Measurements from ENCODE around the gene HAO2.
"Not testable (repeated sequence)": the region's sequence is repeated elsewhere in the genome, so short reads cannot be mapped to it uniquely, and the experiment has no call there.

The HAO2 gene

GRCh38 chr1:119341372-119341947, 27.1 kb upstream of the HAO2 start:
- FAIRE-seq (no peak), DNase-seq (ENCODE audit: insufficient read length, low spot score) (no peak)
- no peak for TF ChIP-seq CTCF (IDR thresholded peaks at IDR 0.05; ENCODE audit: insufficient read depth, missing control alignments)

GRCh38 chr1:119345398-119345797, 23.2 kb upstream of the HAO2 start:
- FAIRE-seq: no peak
- TF ChIP-seq CTCF (IDR thresholded peaks at IDR 0.05; ENCODE audit: insufficient read depth, missing control alignments): no peak
- no peak for DNase-seq (ENCODE audit: insufficient read length, low spot score)

DNA sequence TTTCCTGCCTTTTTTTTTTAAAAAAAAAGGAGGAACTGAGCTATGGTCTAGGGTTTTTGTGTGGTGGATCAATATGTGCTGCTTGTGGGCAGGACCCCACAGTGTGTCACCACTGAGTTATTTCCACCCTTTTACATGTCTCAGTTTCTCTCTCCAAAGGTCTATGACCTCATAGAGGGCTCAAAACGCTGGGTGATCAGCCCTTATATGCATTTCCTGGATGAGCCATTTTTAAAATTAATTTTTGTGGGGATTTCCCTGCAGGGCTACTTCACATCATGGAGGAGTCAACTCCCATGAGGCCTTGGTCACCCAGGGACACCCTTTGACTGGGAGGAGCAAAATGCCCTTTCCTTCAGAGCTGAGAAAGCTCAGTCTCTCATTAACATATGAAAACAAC, 20.7 kb upstream of the HAO2 start:
- TF ChIP-seq CTCF (IDR thresholded peaks at IDR 0.05; ENCODE audit: insufficient read depth, missing control alignments): no peak
- FAIRE-seq: no peak
- DNase-seq (ENCODE audit: insufficient read length, low spot score): no peak

- no peak for FAIRE-seq
- no peak for TF ChIP-seq CTCF (IDR thresholded peaks at IDR 0.05; ENCODE audit: insufficient read depth, missing control alignments)
- no peak for DNase-seq (ENCODE audit: insufficient read length, low spot score)
These were observed 19.6 kb upstream of the HAO2 start for GRCh38 chr1:119348941-119349340.

DNA sequence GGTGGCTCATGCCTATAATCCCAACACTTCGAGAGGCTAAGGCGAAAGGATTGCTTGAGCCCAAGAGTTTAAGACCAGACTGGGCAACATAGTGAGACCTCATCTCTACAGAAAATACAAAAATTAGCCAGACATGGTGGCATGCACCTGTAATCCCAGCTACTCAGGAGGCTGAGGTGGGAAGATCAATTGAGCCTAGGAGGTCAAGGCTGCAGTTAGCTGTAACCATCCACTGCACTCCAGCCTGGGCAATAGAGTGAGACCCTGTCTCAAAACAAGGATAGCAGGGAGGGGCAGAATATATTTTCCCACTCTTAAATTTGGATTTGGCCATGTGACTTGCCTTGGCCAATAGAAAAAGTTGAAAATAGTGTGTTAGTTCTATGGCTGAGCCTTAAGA, 17.7 kb upstream of the HAO2 start:
- not testable (repeated sequence) for DNase-seq (ENCODE audit: insufficient read length, low spot score); FAIRE-seq

GRCh38 chr1:119351997-119352396, 16.6 kb upstream of the HAO2 start:
- no peak for TF ChIP-seq CTCF (IDR thresholded peaks at IDR 0.05; ENCODE audit: insufficient read depth, missing control alignments)
- DNase-seq (ENCODE audit: insufficient read length, low spot score): no peak
- no peak for FAIRE-seq

GRCh38 chr1:119353836-119354235, 14.7 kb upstream of the HAO2 start:
- DNase-seq (ENCODE audit: insufficient read length, low spot score): no peak
- no peak for FAIRE-seq
- no peak for TF ChIP-seq CTCF (IDR thresholded peaks at IDR 0.05; ENCODE audit: insufficient read depth, missing control alignments)

DNA sequence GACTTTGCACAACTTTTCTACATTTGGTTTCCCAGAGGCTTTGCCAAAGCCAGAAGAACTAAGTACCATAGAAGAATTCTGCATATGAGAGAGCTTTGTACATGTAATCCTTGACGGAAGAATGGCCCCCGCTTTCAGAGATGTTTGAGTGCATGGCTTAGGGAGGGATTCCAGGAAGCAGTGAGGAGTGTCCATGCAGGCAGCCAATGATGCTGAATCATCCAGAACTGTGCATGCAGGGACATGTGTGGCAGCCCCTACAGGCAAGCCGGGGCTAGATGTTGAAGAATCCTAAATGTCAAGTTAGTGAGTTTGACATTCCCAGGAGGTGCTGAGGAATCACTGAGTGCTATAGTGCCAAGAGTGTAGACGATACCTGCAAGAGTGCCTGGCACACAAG, 9.9 kb upstream of the HAO2 start:
- TF ChIP-seq CTCF (IDR thresholded peaks at IDR 0.05; ENCODE audit: insufficient read depth, missing control alignments): no peak
- FAIRE-seq (no peak), DNase-seq (ENCODE audit: insufficient read length, low spot score) (no peak)

Measured in D721Med (cell line).